ENCODE measurements around the gene NAP1L4. TPM values are rescaled to one million over a fixed set of nuclear protein-coding genes. Genes with fewer than 3 reads are reported as not detected.
"Not testable (repeated sequence)": the region's sequence is repeated elsewhere in the genome, so short reads cannot be mapped to it uniquely, and the experiment has no call there.

NAP1L4 gene
- total RNA-seq, 2 experiments from 2014 or later = 346 to 363 TPM

GRCh38 chr11:2942872-2943710, 49.0 kb downstream of the NAP1L4 start:
- peaks cover 12% of the 10 kb centered on the region for H3K9me3 Mint-ChIP-seq
- peak overlapping the region; percentile 42 for H3K27ac Mint-ChIP-seq
- H3K4me1 Mint-ChIP-seq = peaks cover 35% of the 10 kb centered on the region
- ATAC-seq (ENCODE audit: low read depth) (no peak), DNase-seq (no peak)
- peaks cover 34% of the 10 kb centered on the region for H3K36me3 Mint-ChIP-seq
- POLR2A ChIA-PET = interaction anchor here (0.7 to 2.0 kb wide), 8 partner anchors 9 to 78 kb away, joined by 3 to 8 read pairs (median 4); partner anchors contain the start of gene NAP1L4
- no peaks in the 10 kb centered on the region for H3K27me3 Mint-ChIP-seq
- no peak overlapping the region for H3K4me3 Mint-ChIP-seq

DNA sequence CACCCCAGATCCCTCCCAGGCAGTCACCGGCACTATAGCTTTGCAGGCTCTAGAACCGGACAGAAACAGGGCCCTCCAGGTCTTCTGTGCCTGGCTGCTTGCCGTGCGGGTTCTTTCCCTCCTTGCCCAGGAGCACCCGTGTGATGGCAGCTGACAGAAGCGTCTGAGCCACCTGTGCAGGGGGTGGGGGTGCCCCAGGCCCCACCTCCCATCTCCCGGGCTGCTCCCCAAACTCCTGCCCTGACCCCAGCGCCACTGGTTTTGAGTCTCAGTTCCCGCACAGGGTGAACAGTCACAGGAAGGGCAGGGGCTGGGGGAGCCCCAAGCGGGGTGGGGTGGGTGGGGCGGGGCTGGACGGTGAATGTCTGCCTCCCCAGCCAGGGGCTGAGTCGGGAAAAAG, 49.7 kb downstream of the NAP1L4 start:
- POLR2A ChIA-PET = interaction anchor here (0.9 to 2.0 kb wide), 5 partner anchors 9 to 79 kb away, joined by 3 to 8 read pairs (median 5); partner anchors contain the start of gene NAP1L4
- Mint-ChIP-seq H3K27ac (no peak overlapping the region), H3K27me3 (no peaks in the 10 kb centered on the region), H3K4me3 (no peak overlapping the region), H3K4me1 (peaks cover 31% of the 10 kb centered on the region), H3K36me3 (peaks cover 33% of the 10 kb centered on the region), H3K9me3 (peaks cover 17% of the 10 kb centered on the region)
- ATAC-seq (ENCODE audit: low read depth) = no peak
- DNase-seq = no peak

DNA sequence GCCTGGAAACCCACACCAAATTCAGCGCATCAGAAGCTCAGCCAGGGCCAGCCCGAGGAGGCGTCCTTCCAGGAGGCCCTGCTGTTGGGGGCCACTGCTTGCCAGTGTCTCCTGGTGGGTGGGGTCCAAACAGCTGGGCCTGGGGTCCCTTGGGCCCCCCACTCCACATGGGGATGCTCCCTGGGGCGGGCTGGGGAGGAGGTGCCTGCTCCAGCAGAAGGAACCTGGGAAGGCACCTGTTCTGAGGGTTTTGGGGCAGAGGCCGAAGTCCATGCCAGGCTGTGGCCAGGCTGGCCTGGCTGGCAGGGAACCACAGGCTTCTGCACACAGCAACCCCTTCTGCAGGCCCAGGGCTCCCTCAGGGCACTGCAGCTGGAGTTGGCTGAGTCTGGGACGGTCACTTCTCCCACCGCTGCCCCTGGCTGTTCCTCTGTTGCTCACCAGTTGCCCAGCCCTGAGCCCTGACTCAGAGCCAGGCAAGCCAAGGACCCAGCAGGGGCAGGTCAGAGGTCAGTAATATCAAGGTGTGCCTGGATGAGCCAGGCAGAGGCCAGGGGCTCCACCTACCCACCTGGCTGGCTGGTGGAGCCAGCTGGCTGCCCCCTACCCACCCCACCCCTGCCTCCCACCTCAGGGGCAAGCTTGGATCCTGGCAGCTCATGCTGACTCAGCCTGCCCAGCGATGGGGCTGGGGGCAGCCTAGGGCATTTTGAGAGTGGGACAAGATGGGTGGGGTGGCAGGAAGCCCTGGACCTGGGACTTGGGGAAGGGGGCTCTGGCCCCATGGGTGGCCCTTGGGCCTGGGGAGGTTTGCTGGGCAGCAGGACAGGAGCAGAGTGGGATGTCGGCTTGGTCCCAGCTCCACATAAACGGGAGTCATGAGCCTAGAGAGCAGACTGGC, 51.0 kb downstream of the NAP1L4 start:
- H3K4me1 Mint-ChIP-seq = peaks cover 20% of the 10 kb centered on the region
- no peak overlapping the region for H3K27ac Mint-ChIP-seq
- no peaks in the 10 kb centered on the region for H3K27me3 Mint-ChIP-seq
- ATAC-seq (ENCODE audit: low read depth) = peak; percentile 3
- DNase-seq = no peak
- peaks cover 30% of the 10 kb centered on the region for H3K36me3 Mint-ChIP-seq
- H3K4me3 Mint-ChIP-seq = no peak overlapping the region
- POLR2A ChIA-PET = interaction anchor here (1.1 to 1.9 kb wide), 4 partner anchors 8 to 51 kb away, joined by 3 to 8 read pairs (median 4); partner anchors contain the start of gene NAP1L4
- H3K9me3 Mint-ChIP-seq = peaks cover 18% of the 10 kb centered on the region

- ATAC-seq (ENCODE audit: low read depth) = peak; percentile 60
- no peak overlapping the region for H3K4me3 Mint-ChIP-seq
- H3K9me3 Mint-ChIP-seq = peaks cover 18% of the 10 kb centered on the region
Observed at GRCh38 chr11:2940147-2940920, 51.8 kb downstream of the NAP1L4 start.

DNA sequence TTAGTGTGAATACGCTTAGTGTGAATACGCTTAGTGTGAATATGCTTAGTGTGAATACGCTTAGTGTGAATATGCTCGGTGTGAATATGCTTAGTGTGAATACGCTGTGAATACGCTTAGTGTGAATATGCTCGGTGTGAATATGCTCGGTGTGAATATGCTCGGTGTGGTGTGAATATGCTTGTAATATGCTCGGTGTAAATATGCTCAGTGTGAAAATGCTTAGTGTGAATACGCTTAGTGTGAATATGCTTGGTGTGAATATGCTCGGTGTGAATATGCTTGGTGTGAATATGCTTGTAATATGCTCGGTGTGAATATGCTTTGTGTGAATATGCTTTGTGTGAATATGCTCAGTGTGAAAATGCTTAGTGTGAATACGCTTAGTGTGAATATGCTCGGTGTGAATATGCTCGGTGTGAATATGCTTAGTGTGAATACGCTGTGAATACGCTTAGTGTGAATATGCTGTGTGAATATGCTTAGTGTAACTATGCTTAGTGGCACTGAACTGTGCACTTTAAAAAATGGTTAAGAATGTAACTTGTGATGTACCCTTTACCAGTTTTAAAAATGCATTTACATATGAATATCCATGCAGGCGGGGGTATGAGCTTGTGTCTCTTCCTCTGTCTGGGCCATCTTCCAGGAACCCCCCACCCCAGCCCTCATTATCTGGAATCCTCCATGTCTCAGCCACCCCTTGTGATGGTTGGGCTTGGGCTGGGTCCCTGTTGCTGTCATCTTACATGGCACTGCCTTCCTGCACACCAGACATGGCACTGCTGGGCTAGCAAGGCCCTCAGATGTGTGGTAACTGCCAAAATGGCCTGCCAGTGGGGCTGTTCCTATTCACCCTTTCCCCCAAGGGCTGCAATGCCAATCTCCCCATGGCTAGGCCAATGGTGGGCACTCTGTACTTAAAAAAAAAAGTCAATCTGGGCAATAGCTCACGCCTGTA, 53.4 kb downstream of the NAP1L4 start:
- ATAC-seq (ENCODE audit: low read depth); H3K4me3 Mint-ChIP-seq; H3K4me1 Mint-ChIP-seq; DNase-seq; POLR2A ChIA-PET; H3K27me3 Mint-ChIP-seq: not testable (repeated sequence)
- Mint-ChIP-seq H3K36me3 (peaks cover 27% of the 10 kb centered on the region), H3K27ac (peak overlapping the region; percentile 68), H3K9me3 (peaks cover 18% of the 10 kb centered on the region)

More at GRCh38 chr11:2940147-2940920, 51.8 kb downstream of the NAP1L4 start:
- H3K4me1 Mint-ChIP-seq = peaks cover 12% of the 10 kb centered on the region
- POLR2A ChIA-PET = interaction anchor here (1.1 kb wide), 1 partner anchor 52 kb away, joined by 3 read pairs; the partner anchor contains the start of gene NAP1L4
- H3K36me3 Mint-ChIP-seq = peaks cover 27% of the 10 kb centered on the region
- no peaks in the 10 kb centered on the region for H3K27me3 Mint-ChIP-seq
- DNase-seq = no peak
- peak overlapping the region; percentile 68 for H3K27ac Mint-ChIP-seq

DNA sequence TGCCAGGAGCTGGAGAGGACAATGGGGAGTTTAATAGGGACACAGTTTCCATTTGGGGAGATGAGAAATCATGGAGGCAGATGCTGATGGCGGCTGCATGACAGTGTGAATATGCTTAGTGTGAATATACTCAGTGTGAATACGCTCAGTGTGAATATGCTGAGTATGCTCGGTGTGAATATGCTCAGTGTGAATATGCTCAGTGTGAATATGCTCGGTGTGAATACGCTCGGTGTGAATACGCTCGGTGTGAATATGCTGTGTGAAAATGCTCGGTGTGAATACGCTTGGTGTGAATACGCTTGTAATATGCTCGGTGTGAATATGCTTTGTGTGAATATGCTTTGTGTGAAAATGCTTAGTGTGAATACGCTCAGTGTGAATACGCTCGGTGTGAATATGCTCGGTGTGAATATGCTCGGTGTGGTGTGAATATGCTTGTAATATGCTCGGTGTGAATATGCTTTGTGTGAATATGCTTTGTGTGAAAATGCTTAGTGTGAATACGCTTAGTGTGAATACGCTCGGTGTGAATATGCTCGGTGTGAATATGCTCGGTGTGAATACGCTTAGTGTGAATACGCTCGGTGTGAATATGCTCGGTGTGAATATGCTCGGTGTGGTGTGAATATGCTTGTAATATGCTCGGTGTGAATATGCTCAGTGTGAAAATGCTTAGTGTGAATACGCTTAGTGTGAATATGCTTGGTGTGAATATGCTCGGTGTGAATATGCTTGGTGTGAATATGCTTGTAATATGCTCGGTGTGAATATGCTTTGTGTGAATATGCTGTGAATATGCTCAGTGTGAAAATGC, 54.3 kb downstream of the NAP1L4 start:
- Mint-ChIP-seq H3K36me3 (peaks cover 20% of the 10 kb centered on the region), H3K27ac (peak overlapping the region; percentile 68), H3K9me3 (peaks cover 18% of the 10 kb centered on the region), H3K4me1 (peaks cover 10% of the 10 kb centered on the region), H3K4me3 (peak overlapping the region; percentile 11)
- ATAC-seq (ENCODE audit: low read depth); H3K27me3 Mint-ChIP-seq; DNase-seq; POLR2A ChIA-PET: not testable (repeated sequence)

GRCh38 chr11:2934611-2935239, 57.4 kb downstream of the NAP1L4 start:
- POLR2A ChIA-PET = interaction anchor here (0.9 kb wide), 1 partner anchor 42 kb away, joined by 4 read pairs; no protein-coding TSS in a partner anchor
- no peak for DNase-seq

GRCh38 chr11:2934021-2934550, 58.0 kb downstream of the NAP1L4 start:
- H3K27ac Mint-ChIP-seq = peak overlapping the region; percentile 65
- H3K27me3 Mint-ChIP-seq = peaks cover 9% of the 10 kb centered on the region
- DNase-seq (no peak), ATAC-seq (ENCODE audit: low read depth) (no peak)
- POLR2A ChIA-PET = interaction anchor here (0.9 to 1.5 kb wide), 4 partner anchors 8 to 41 kb away, joined by 3 to 8 read pairs (median 4); no protein-coding TSS in a partner anchor
- peaks cover 15% of the 10 kb centered on the region for H3K36me3 Mint-ChIP-seq
- no peak overlapping the region for H3K4me3 Mint-ChIP-seq
- H3K9me3 Mint-ChIP-seq = peaks cover 13% of the 10 kb centered on the region
- peaks cover 21% of the 10 kb centered on the region for H3K4me1 Mint-ChIP-seq

More at GRCh38 chr11:2934611-2935239, 57.4 kb downstream of the NAP1L4 start:
- Mint-ChIP-seq H3K27ac (no peak overlapping the region), H3K4me1 (peaks cover 21% of the 10 kb centered on the region), H3K27me3 (peaks cover 7% of the 10 kb centered on the region), H3K36me3 (peaks cover 18% of the 10 kb centered on the region), H3K9me3 (peaks cover 16% of the 10 kb centered on the region), H3K4me3 (no peak overlapping the region)
- ATAC-seq (ENCODE audit: low read depth) = no peak

- Mint-ChIP-seq H3K36me3 (peaks cover 9% of the 10 kb centered on the region), H3K4me3 (no peak overlapping the region), H3K4me1 (peaks cover 23% of the 10 kb centered on the region), H3K27me3 (peaks cover 11% of the 10 kb centered on the region), H3K9me3 (peaks cover 8% of the 10 kb centered on the region), H3K27ac (peak overlapping the region; percentile 65)
- ATAC-seq (ENCODE audit: low read depth) (peak; percentile 70), DNase-seq (peak; percentile 63)
- POLR2A ChIA-PET = interaction anchor here (0.5 to 1.5 kb wide), 7 partner anchors 9 to 167 kb away, joined by 3 to 8 read pairs (median 4); partner anchors contain the start of gene NAP1L4
Observed at GRCh38 chr11:2933375-2934020, 58.6 kb downstream of the NAP1L4 start.

GRCh38 chr11:2932850-2933251, 59.3 kb downstream of the NAP1L4 start:
- peak; percentile 7 for ATAC-seq (ENCODE audit: low read depth)
- POLR2A ChIA-PET = interaction anchor here (0.5 to 1.5 kb wide), 5 partner anchors 9 to 167 kb away, joined by 3 to 8 read pairs (median 4); partner anchors contain the start of gene NAP1L4
- H3K9me3 Mint-ChIP-seq = peaks cover 6% of the 10 kb centered on the region
- peaks cover 6% of the 10 kb centered on the region for H3K36me3 Mint-ChIP-seq
- H3K4me1 Mint-ChIP-seq = peaks cover 28% of the 10 kb centered on the region
- peak overlapping the region; percentile 56 for H3K27ac Mint-ChIP-seq
- no peak overlapping the region for H3K4me3 Mint-ChIP-seq
- peaks cover 17% of the 10 kb centered on the region for H3K27me3 Mint-ChIP-seq
- DNase-seq = no peak

All from activated naive CD8-positive, alpha-beta T cell treated with anti-CD3 and anti-CD28 coated beads, Interleukin-2, amount 10 ng/mL, durations not matched to agents 7 days and 5 days (primary cell).